ENCODE measurements around the gene ATP8B1.
A peak's percentile ranks its signal among the peaks of the same experiment; 100 is the strongest.

Gene ATP8B1

GRCh38 chr18:57624988-57625387 is 178.1 kb downstream of the ATP8B1 start:
- H3K27me3 ChIP-seq (replicated peaks), result no peaks in the 10 kb centered on the region
- in situ Hi-C loops (cut with HindIII; ENCODE audit: low pct_ligation_motif_present, low sequenced_read_pairs), result no loop called here
- H3K27ac ChIP-seq, result no peak overlapping the region
- TF ChIP-seq, protein P1, sequence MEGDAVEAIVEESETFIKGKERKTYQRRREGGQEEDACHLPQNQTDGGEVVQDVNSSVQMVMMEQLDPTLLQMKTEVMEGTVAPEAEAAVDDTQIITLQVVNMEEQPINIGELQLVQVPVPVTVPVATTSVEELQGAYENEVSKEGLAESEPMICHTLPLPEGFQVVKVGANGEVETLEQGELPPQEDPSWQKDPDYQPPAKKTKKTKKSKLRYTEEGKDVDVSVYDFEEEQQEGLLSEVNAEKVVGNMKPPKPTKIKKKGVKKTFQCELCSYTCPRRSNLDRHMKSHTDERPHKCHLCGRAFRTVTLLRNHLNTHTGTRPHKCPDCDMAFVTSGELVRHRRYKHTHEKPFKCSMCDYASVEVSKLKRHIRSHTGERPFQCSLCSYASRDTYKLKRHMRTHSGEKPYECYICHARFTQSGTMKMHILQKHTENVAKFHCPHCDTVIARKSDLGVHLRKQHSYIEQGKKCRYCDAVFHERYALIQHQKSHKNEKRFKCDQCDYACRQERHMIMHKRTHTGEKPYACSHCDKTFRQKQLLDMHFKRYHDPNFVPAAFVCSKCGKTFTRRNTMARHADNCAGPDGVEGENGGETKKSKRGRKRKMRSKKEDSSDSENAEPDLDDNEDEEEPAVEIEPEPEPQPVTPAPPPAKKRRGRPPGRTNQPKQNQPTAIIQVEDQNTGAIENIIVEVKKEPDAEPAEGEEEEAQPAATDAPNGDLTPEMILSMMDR (IDR thresholded peaks at IDR 0.05; ENCODE audit: low read depth, low read length, missing control alignments), result no peak
- H3K4me3 ChIP-seq (ENCODE audit: low read depth, low read length), result no peak overlapping the region
- DNase-seq, result peak; percentile 52
- peaks cover 1% of the 10 kb centered on the region for H3K36me3 ChIP-seq (replicated peaks)

- in situ Hi-C loops (cut with HindIII; ENCODE audit: low pct_ligation_motif_present, low sequenced_read_pairs), result no loop called here
- peak overlapping the region; percentile 87 for H3K27ac ChIP-seq
- TF ChIP-seq, protein P1 (IDR thresholded peaks at IDR 0.05; ENCODE audit: low read depth, low read length, missing control alignments), result no peak
- no peaks in the 10 kb centered on the region for H3K27me3 ChIP-seq (replicated peaks)
- DNase-seq, result no peak
- H3K36me3 ChIP-seq (replicated peaks), result peaks cover 18% of the 10 kb centered on the region
- H3K4me3 ChIP-seq (ENCODE audit: low read depth, low read length), result peak overlapping the region; percentile 99
These were observed 181.9 kb downstream of the ATP8B1 start for GRCh38 chr18:57621246-57621604.

DNA sequence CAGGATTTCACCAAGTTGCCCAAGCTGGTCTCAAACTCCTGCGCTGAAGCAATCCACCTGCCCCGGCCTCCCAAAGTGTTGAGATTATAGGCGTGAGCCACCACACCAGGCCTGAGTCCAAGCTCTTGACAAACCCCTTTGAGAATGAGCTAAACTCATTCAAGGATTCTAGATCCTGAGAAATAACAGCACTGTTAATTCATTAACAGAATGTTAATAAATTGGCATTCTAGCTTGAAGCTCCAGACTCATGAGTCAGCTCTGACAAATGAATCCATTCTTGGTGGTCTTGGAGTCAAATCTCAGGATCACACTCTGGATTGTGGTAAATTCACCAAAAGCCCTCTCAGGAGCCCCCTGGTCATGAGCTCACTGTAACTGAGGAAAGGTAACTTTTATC is 183.2 kb downstream of the ATP8B1 start:
- no peak for DNase-seq
- Histone ChIP-seq H3K27ac (no peak overlapping the region), H3K27me3 (replicated peaks) (no peaks in the 10 kb centered on the region), H3K4me3 (ENCODE audit: low read depth, low read length) (no peak overlapping the region), H3K36me3 (replicated peaks) (peaks cover 30% of the 10 kb centered on the region)
- TF ChIP-seq, protein P1 (IDR thresholded peaks at IDR 0.05; ENCODE audit: low read depth, low read length, missing control alignments), result no peak
- in situ Hi-C loops (cut with HindIII; ENCODE audit: low pct_ligation_motif_present, low sequenced_read_pairs), result no loop called here

GRCh38 chr18:57618910-57619309 is 184.2 kb downstream of the ATP8B1 start:
- H3K36me3 ChIP-seq (replicated peaks), result peaks cover 38% of the 10 kb centered on the region
- in situ Hi-C loops (cut with HindIII; ENCODE audit: low pct_ligation_motif_present, low sequenced_read_pairs), result no loop called here
- TF ChIP-seq, protein P1 (IDR thresholded peaks at IDR 0.05; ENCODE audit: low read depth, low read length, missing control alignments), result no peak

GRCh38 chr18:57603871-57604270 is 199.2 kb downstream of the ATP8B1 start:
- in situ Hi-C loops (cut with HindIII; ENCODE audit: low pct_ligation_motif_present, low sequenced_read_pairs), result no loop called here
- peaks cover 84% of the 10 kb centered on the region for H3K36me3 ChIP-seq (replicated peaks)

More at GRCh38 chr18:57618910-57619309, 184.2 kb downstream of the ATP8B1 start:
- H3K4me3 ChIP-seq (ENCODE audit: low read depth, low read length), result no peak overlapping the region
- no peak overlapping the region for H3K27ac ChIP-seq
- DNase-seq, result no peak
- H3K27me3 ChIP-seq (replicated peaks), result no peaks in the 10 kb centered on the region

More at GRCh38 chr18:57603871-57604270, 199.2 kb downstream of the ATP8B1 start:
- Histone ChIP-seq H3K27me3 (replicated peaks) (no peaks in the 10 kb centered on the region), H3K27ac (no peak overlapping the region), H3K4me3 (ENCODE audit: low read depth, low read length) (no peak overlapping the region)
- TF ChIP-seq, protein P1 (IDR thresholded peaks at IDR 0.05; ENCODE audit: low read depth, low read length, missing control alignments), result no peak
- no peak for DNase-seq

Measured in brain microvascular endothelial cell (primary cell).